Neutrophil (primary cell): Measurements from ENCODE around the gene NR1D1.

ENCODE experiments used
- H3K27ac ChIP-seq: fragments of 200-600 bp; sonication (generic); 2 replicates; pipeline ENCODE4 v1.5.1; 2016; ENCODE audit warnings: mild to moderate bottlenecking, moderate library complexity
- H3K27me3 ChIP-seq: fragments of 200-600 bp; sonication (generic); 2 replicates; pipeline ENCODE4 v1.6.0; 2016; ENCODE audit warnings: mild to moderate bottlenecking
- H3K36me3 ChIP-seq: fragments of 200-600 bp; sonication (generic); 2 replicates; pipeline ENCODE4 v1.5.1; 2017
- H3K4me1 ChIP-seq, 2 experiments: fragments of 200-600 bp in 1 of 2; sonication (generic) in 1 of 2; 1 replicate in 1 of 2; 2 replicates in 1 of 2; pipeline versions ENCODE4 v1.5.1 to v1.6.1; 2013 to 2016; ENCODE audit warnings: low read depth in 1 of 2, low read length in 1 of 2, mild to moderate bottlenecking in 1 of 2, moderate library complexity in 1 of 2; ENCODE audit not compliant: control insufficient read depth in 1 of 2, insufficient read depth in 1 of 2
- H3K4me3 ChIP-seq, 2 experiments: fragments of 200-600 bp in 1 of 2; sonication (generic) in 1 of 2; 1 replicate in 1 of 2; 2 replicates in 1 of 2; pipeline ENCODE4 v1.5.1; 2013 to 2016; ENCODE audit warnings: low read depth in 1 of 2, low read length in 1 of 2, mild to moderate bottlenecking in 1 of 2, moderate library complexity in 1 of 2
- H3K9me3 ChIP-seq: fragments of 200-600 bp; sonication (generic); 2 replicates; pipeline ENCODE4 v1.5.1; 2016
- TF ChIP-seq, protein P1 (sequence below): fragments of 200-600 bp; sonication (generic); IDR thresholded peaks from 2 replicates; pipeline ENCODE4 v1.5.1; 2016; ENCODE audit warnings: antibody characterized with exemption

NR1D1 gene

GRCh38 chr17:40062329-40063186, 37.8 kb downstream of the NR1D1 start, which contains the start of gene THRA:
Gene THRA (plus strand): TSS chr17:40062965. CDS start chr17:40074489, 11,524 bp downstream.
- H3K27ac ChIP-seq = peak within 1 kb of the TSS; percentile 90
- TF ChIP-seq, protein P1, sequence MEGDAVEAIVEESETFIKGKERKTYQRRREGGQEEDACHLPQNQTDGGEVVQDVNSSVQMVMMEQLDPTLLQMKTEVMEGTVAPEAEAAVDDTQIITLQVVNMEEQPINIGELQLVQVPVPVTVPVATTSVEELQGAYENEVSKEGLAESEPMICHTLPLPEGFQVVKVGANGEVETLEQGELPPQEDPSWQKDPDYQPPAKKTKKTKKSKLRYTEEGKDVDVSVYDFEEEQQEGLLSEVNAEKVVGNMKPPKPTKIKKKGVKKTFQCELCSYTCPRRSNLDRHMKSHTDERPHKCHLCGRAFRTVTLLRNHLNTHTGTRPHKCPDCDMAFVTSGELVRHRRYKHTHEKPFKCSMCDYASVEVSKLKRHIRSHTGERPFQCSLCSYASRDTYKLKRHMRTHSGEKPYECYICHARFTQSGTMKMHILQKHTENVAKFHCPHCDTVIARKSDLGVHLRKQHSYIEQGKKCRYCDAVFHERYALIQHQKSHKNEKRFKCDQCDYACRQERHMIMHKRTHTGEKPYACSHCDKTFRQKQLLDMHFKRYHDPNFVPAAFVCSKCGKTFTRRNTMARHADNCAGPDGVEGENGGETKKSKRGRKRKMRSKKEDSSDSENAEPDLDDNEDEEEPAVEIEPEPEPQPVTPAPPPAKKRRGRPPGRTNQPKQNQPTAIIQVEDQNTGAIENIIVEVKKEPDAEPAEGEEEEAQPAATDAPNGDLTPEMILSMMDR = no peak
- no peaks in the 10 kb centered on the region for H3K9me3 ChIP-seq

DNA sequence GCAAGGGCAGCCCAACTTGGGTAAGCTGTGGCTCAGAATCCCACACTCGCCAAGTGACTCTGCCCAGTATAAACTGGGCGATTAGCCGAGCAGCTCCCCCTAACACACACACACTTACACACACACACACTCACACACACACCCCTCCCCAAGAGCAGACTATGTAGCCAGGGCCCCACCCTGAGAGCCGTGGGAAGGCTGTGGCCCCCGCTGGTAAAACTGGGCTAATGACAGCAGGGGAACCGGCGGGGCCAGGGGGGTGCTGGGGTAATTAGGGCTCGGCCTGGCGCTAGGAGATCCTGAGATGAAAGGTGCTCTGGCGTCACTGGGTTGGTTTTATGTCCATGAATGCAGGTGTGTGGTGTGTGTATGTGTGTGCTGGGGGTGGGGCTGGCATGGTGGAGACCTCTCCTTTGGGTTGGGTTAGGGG, 38.8 kb downstream of the NR1D1 start:
- Histone ChIP-seq H3K9me3 (no peaks in the 10 kb centered on the region), H3K27ac (no peak overlapping the region), H3K27me3 (peaks cover 23% of the 10 kb centered on the region), H3K4me3 (no peak overlapping the region), H3K4me1 (peaks cover 27 to 37% of the 10 kb centered on the region in 2 experiments), H3K36me3 (no peaks in the 10 kb centered on the region)
- TF ChIP-seq, protein P1 = no peak

More at GRCh38 chr17:40062329-40063186, 37.8 kb downstream of the NR1D1 start, which contains the start of gene THRA:
- peak within 1 kb of the TSS; percentile 92 to 94 for H3K4me3 ChIP-seq
- peaks cover 23% of the 10 kb centered on the region for H3K27me3 ChIP-seq
- no peaks in the 10 kb centered on the region for H3K36me3 ChIP-seq
- H3K4me1 ChIP-seq = peaks cover 32 to 44% of the 10 kb centered on the region in 2 experiments

GRCh38 chr17:40060887-40061608, 39.3 kb downstream of the NR1D1 start:
- peaks cover 27 to 33% of the 10 kb centered on the region in 2 experiments for H3K4me1 ChIP-seq
- no peaks in the 10 kb centered on the region for H3K36me3 ChIP-seq
- H3K27me3 ChIP-seq = peaks cover 23% of the 10 kb centered on the region
- no peak overlapping the region for H3K27ac ChIP-seq
- H3K4me3 ChIP-seq = no peak overlapping the region
- no peaks in the 10 kb centered on the region for H3K9me3 ChIP-seq
- TF ChIP-seq, protein P1 = no peak

- TF ChIP-seq, protein P1 = no peak
- no peak overlapping the region for H3K27ac ChIP-seq
- no peak overlapping the region for H3K4me3 ChIP-seq
- H3K36me3 ChIP-seq = no peaks in the 10 kb centered on the region
- H3K27me3 ChIP-seq = peaks cover 23% of the 10 kb centered on the region
- H3K4me1 ChIP-seq = peaks cover 21 to 22% of the 10 kb centered on the region in 2 experiments
- H3K9me3 ChIP-seq = no peaks in the 10 kb centered on the region
Measured at GRCh38 chr17:40059729-40060475, 40.5 kb downstream of the NR1D1 start.

- Histone ChIP-seq H3K27ac (no peak overlapping the region), H3K4me1 (peaks cover 17 to 20% of the 10 kb centered on the region in 2 experiments), H3K9me3 (no peaks in the 10 kb centered on the region), H3K4me3 (no peak overlapping the region), H3K27me3 (peaks cover 23% of the 10 kb centered on the region), H3K36me3 (no peaks in the 10 kb centered on the region)
- TF ChIP-seq, protein P1 = no peak
Measured at GRCh38 chr17:40058865-40059264, 41.5 kb downstream of the NR1D1 start.
